ENCODE results near the gene IL15RA.

- TF ChIP-seq CTCF (conservative IDR thresholded peaks at IDR 0.05; ENCODE audit: low read depth, low read length) (no peak), EZH2 (IDR thresholded peaks at IDR 0.05; ENCODE audit: low read length, unreplicated experiment) (no peak)
Observed at GRCh38 chr10:5989756-5990155, 12.4 kb upstream of the IL15RA start.

Measured in PC-3 (cell line).